GM18909 (cell line): ENCODE results near the gene IGSF22.
A peak's percentile ranks its signal among the peaks of the same experiment; 100 is the strongest.

Source experiments
- ATAC-seq: cut with Tn5 transposase; IDR thresholded peaks from one replicate; pipeline ENCODE4 v1.9.1; 2021; ENCODE audit warnings: mild to moderate bottlenecking; ENCODE audit not compliant: unreplicated experiment, poor library complexity

IGSF22 gene

GRCh38 chr11:18726040-18726439, at the start of gene IGSF22:
TSS of gene IGSF22 (minus strand) at chr11:18726188. CDS start at chr11:18724236, 1,952 bp downstream.
- ATAC-seq: no peak

GRCh38 chr11:18774801-18775200, 48.8 kb upstream of the IGSF22 start:
- ATAC-seq: no peak

- no peak for ATAC-seq
Measured at GRCh38 chr11:18773681-18774080, 47.7 kb upstream of the IGSF22 start.

- no peak for ATAC-seq
Measured at GRCh38 chr11:18773104-18773503, 47.1 kb upstream of the IGSF22 start.

GRCh38 chr11:18772211-18772610, 46.2 kb upstream of the IGSF22 start:
- no peak for ATAC-seq

GRCh38 chr11:18771266-18772035, 45.5 kb upstream of the IGSF22 start:
- no peak for ATAC-seq

GRCh38 chr11:18770479-18771125, 44.6 kb upstream of the IGSF22 start:
- ATAC-seq: no peak

- peak; percentile 76 for ATAC-seq
Measured at GRCh38 chr11:18769802-18770456, 43.9 kb upstream of the IGSF22 start.

- ATAC-seq: no peak
Measured at GRCh38 chr11:18768978-18769377, 43.0 kb upstream of the IGSF22 start.

- ATAC-seq: peak; percentile 81
Measured at GRCh38 chr11:18768472-18768901, 42.5 kb upstream of the IGSF22 start.

GRCh38 chr11:18766015-18766414, 40.0 kb upstream of the IGSF22 start:
- no peak for ATAC-seq

GRCh38 chr11:18765554-18765953, 39.6 kb upstream of the IGSF22 start:
- no peak for ATAC-seq

GRCh38 chr11:18761741-18762140, 35.8 kb upstream of the IGSF22 start:
- ATAC-seq: no peak

- ATAC-seq: no peak
Measured at GRCh38 chr11:18761144-18761543, 35.2 kb upstream of the IGSF22 start.

- ATAC-seq: no peak
Measured at GRCh38 chr11:18757811-18758210, 31.8 kb upstream of the IGSF22 start.

- ATAC-seq: no peak
Measured at GRCh38 chr11:18756889-18757288, 30.9 kb upstream of the IGSF22 start.

- ATAC-seq: no peak
Measured at GRCh38 chr11:18754308-18754707, 28.3 kb upstream of the IGSF22 start.

GRCh38 chr11:18752502-18752901, 26.5 kb upstream of the IGSF22 start:
- no peak for ATAC-seq

- ATAC-seq: no peak
Measured at GRCh38 chr11:18750944-18751343, 25.0 kb upstream of the IGSF22 start.

GRCh38 chr11:18749681-18750319, 23.8 kb upstream of the IGSF22 start:
- no peak for ATAC-seq
